Measurements from ENCODE around the gene C10orf90.

The C10orf90 gene

DNA sequence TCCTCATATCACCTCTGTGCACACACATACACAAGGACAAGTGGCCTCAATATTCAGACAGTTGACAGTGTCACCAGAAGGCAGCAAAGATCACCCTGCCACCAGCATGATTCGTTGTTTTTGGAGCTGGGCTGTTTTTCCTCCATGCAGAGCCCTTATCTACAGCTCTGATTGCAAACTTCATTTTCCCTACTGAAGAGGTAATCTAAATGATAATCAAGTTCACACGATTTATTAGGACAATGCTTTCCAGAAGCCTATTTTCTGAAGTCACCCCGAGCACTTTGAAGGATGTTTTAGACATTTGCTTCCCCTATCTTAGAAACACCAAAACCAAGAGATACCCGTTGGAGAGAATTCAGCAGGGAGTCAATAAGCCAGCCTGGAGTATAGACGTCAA, 236.3 kb downstream of the C10orf90 start:
- H3K36me3 ChIP-seq (ENCODE audit: insufficient read depth, low read length): no peaks in the 10 kb centered on the region
- H3K9ac ChIP-seq (ENCODE audit: insufficient read length): no peak overlapping the region
- no peak overlapping the region for H3K4me3 ChIP-seq
- H3K27ac ChIP-seq: no peak overlapping the region
- DNase-seq (ENCODE audit: low read depth, low spot score): no peak
- TF ChIP-seq EZH2 (IDR thresholded peaks at IDR 0.05): no peak
- no peak for TF ChIP-seq FOXP2 (optimal IDR thresholded peaks at IDR 0.05; ENCODE audit: control extremely low read depth, extremely low read length, insufficient read depth)
- no peak for TF ChIP-seq POLR2AphosphoS5 (IDR thresholded peaks at IDR 0.05; ENCODE audit: borderline replicate concordance, low read depth, low read length)
- H3K9me3 ChIP-seq (ENCODE audit: low read depth, low read length): no peaks in the 10 kb centered on the region

DNA sequence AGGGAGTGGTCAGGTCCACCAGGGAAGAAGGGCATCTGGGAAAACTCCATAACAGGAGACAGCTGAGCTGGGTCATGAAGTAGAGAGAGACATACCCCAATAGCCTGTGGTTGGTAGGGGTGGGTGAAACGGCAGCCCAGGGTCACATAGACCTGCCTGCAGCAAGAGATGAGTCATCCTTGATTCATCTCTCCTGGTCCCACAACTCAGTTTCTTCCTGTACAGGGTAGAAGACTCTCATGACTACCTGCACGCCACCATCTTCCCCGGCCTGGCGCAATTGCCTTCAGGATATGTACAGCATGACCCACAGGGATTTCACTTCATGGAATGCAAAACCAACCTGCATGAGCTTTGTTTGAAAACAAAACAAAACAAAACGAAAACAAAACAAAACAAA, 237.1 kb downstream of the C10orf90 start:
- H3K36me3 ChIP-seq (ENCODE audit: insufficient read depth, low read length): no peaks in the 10 kb centered on the region
- DNase-seq (ENCODE audit: low read depth, low spot score): no peak
- no peak overlapping the region for H3K4me3 ChIP-seq
- TF ChIP-seq FOXP2 (optimal IDR thresholded peaks at IDR 0.05; ENCODE audit: control extremely low read depth, extremely low read length, insufficient read depth): no peak
- no peak for TF ChIP-seq POLR2AphosphoS5 (IDR thresholded peaks at IDR 0.05; ENCODE audit: borderline replicate concordance, low read depth, low read length)
- TF ChIP-seq EZH2 (IDR thresholded peaks at IDR 0.05): no peak
- no peak overlapping the region for H3K9ac ChIP-seq (ENCODE audit: insufficient read length)
- H3K9me3 ChIP-seq (ENCODE audit: low read depth, low read length): no peaks in the 10 kb centered on the region
- no peak overlapping the region for H3K27ac ChIP-seq

DNA sequence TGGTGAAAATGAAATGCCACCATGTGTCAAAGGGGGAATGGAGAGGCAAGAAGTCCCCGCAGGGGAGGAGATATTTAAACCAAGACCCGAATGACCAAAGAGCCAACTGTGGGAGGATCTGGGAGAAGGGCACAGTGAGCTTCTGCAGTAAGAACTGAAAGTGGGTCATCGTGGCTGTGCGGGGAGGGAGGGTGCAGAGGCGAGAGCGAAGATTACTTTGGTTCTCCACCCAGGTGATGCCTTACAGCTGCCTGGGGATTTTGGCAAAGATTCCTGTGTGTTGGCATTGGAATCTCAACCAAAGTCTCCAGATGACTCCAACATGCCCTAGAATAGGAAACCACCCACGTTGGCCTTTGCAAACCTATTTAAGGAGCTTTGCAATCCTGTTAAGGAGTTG, 238.0 kb downstream of the C10orf90 start:
- DNase-seq (ENCODE audit: low read depth, low spot score): no peak
- Histone ChIP-seq H3K4me3 (no peak overlapping the region), H3K27ac (no peak overlapping the region), H3K9ac (ENCODE audit: insufficient read length) (no peak overlapping the region), H3K9me3 (ENCODE audit: low read depth, low read length) (no peaks in the 10 kb centered on the region), H3K36me3 (ENCODE audit: insufficient read depth, low read length) (no peaks in the 10 kb centered on the region)
- TF ChIP-seq POLR2AphosphoS5 (IDR thresholded peaks at IDR 0.05; ENCODE audit: borderline replicate concordance, low read depth, low read length) (no peak), FOXP2 (optimal IDR thresholded peaks at IDR 0.05; ENCODE audit: control extremely low read depth, extremely low read length, insufficient read depth) (no peak), EZH2 (IDR thresholded peaks at IDR 0.05) (no peak)

DNA sequence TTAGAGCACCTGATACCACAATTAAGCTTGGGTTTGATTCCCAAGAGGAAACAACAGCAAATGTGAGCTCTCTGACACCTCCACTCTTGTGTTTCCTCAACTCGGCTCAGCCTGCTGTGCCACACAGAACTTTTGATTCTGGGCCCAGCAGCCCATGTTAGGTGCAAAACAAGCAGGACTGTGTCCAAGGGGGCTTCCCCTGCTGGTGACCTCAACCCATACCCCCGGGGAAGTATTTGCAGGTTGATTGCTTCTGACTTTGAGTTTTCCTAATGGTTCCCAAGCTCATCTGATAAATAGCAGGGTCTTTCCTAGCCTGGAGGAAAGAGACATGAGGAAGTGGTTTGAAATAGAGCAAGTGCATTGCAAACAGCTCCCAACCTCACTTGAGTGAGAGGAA, 238.7 kb downstream of the C10orf90 start:
- H3K9ac ChIP-seq (ENCODE audit: insufficient read length): no peak overlapping the region
- DNase-seq (ENCODE audit: low read depth, low spot score): no peak
- no peaks in the 10 kb centered on the region for H3K9me3 ChIP-seq (ENCODE audit: low read depth, low read length)
- no peaks in the 10 kb centered on the region for H3K36me3 ChIP-seq (ENCODE audit: insufficient read depth, low read length)
- no peak overlapping the region for H3K4me3 ChIP-seq
- TF ChIP-seq EZH2 (IDR thresholded peaks at IDR 0.05) (no peak), FOXP2 (optimal IDR thresholded peaks at IDR 0.05; ENCODE audit: control extremely low read depth, extremely low read length, insufficient read depth) (no peak), POLR2AphosphoS5 (IDR thresholded peaks at IDR 0.05; ENCODE audit: borderline replicate concordance, low read depth, low read length) (no peak)
- H3K27ac ChIP-seq: no peak overlapping the region

DNA sequence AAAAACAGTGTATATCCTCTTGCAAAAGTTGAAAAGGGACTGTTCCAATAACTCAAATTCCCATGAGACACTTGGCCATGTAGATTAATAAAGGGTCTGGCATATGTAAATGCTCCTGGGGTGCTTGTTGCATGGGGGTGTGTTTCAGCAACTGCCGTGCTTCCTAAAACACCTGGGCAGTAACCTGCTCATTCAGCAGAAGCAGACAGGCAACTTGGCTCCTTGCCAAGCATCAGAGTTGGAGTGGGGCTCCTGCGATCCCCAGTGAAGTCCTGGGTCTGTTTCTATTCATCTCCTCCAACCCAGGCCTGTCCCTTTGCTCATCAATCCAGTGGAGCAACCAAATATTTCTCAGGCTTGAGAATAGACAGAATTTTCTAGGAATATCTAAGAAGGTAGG, 240.0 kb downstream of the C10orf90 start:
- Histone ChIP-seq H3K27ac (no peak overlapping the region), H3K9me3 (ENCODE audit: low read depth, low read length) (no peaks in the 10 kb centered on the region), H3K36me3 (ENCODE audit: insufficient read depth, low read length) (no peaks in the 10 kb centered on the region), H3K9ac (ENCODE audit: insufficient read length) (no peak overlapping the region), H3K4me3 (no peak overlapping the region)
- no peak for DNase-seq (ENCODE audit: low read depth, low spot score)
- no peak for TF ChIP-seq POLR2AphosphoS5 (IDR thresholded peaks at IDR 0.05; ENCODE audit: borderline replicate concordance, low read depth, low read length)
- TF ChIP-seq EZH2 (IDR thresholded peaks at IDR 0.05): no peak
- TF ChIP-seq FOXP2 (optimal IDR thresholded peaks at IDR 0.05; ENCODE audit: control extremely low read depth, extremely low read length, insufficient read depth): no peak

DNA sequence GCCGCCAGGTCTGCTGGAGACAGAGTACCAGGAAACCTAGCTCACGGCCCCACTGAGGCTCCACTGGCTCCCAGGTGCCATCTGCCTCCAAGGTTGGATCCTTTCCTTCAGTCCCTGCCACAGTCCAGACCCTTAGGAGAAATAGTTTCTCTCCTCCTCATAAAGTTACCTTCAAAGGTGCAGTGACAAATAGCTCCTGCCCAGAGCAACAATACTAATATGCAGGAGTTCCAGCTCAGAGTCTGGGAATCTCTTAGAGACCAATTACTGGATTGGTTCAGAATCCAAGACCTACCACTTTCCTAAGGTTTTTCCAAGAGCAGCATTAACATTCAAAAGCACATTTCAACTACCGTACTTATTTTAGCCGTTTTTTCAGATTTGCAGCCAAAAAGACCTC, 241.2 kb downstream of the C10orf90 start:
- no peak for DNase-seq (ENCODE audit: low read depth, low spot score)
- Histone ChIP-seq H3K9me3 (ENCODE audit: low read depth, low read length) (no peaks in the 10 kb centered on the region), H3K9ac (ENCODE audit: insufficient read length) (no peak overlapping the region), H3K27ac (no peak overlapping the region), H3K4me3 (no peak overlapping the region), H3K36me3 (ENCODE audit: insufficient read depth, low read length) (no peaks in the 10 kb centered on the region)
- TF ChIP-seq EZH2 (IDR thresholded peaks at IDR 0.05) (no peak), POLR2AphosphoS5 (IDR thresholded peaks at IDR 0.05; ENCODE audit: borderline replicate concordance, low read depth, low read length) (no peak), FOXP2 (optimal IDR thresholded peaks at IDR 0.05; ENCODE audit: control extremely low read depth, extremely low read length, insufficient read depth) (no peak)

DNA sequence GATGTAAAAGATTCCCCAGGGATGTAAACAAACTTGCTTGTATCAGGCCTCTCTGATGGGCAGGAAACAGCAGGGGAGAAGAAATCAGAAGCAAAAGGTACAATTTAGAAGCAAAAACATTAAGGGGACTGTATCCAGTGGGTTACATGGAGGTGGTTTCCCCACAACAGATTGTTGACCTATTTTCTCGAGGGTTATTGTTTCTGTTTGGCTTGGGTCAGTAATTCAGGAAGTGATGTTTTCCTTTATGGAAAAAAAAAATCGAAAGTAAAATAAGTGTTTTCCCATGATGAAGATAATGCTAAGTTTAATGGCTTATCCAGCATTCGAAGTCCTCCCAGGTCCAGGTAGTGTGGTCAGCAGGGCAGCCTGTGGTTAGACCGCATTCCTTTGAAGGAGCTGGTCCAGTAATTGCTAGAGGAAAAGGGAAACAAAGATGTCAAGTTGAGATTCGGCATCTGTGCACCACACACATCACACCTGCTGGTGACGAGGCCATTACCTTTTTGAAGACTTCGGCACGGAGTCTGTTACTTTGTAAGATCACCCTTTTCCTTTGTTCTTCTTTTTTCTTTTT, 244.9 kb downstream of the C10orf90 start:
- no peaks in the 10 kb centered on the region for H3K9me3 ChIP-seq (ENCODE audit: low read depth, low read length)
- H3K27ac ChIP-seq: no peak overlapping the region
- no peak for DNase-seq (ENCODE audit: low read depth, low spot score)

DNA sequence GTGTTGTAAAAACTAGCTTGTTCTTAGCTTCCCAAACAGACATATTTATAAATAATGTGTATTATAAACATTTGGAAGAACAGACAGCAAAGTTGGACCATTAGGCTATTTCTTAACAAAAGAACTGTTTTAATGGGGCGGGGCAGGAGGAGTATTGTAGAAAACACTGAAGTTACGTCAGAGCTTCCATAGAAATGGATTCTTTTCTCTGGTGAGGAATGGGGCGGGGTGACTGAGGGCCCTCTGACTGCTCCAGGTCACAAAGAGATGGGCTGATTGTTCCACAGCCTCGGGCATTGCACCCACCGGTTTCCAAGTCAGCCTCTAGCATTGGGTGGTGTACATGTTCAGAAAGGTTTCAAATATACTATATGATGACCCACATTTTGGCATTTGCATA, 245.5 kb downstream of the C10orf90 start:
- H3K9me3 ChIP-seq (ENCODE audit: low read depth, low read length): no peaks in the 10 kb centered on the region
- no peak for DNase-seq (ENCODE audit: low read depth, low spot score)
- H3K9ac ChIP-seq (ENCODE audit: insufficient read length): no peak overlapping the region
- no peak overlapping the region for H3K27ac ChIP-seq
- H3K4me3 ChIP-seq: no peak overlapping the region
- H3K36me3 ChIP-seq (ENCODE audit: insufficient read depth, low read length): no peaks in the 10 kb centered on the region
- TF ChIP-seq POLR2AphosphoS5 (IDR thresholded peaks at IDR 0.05; ENCODE audit: borderline replicate concordance, low read depth, low read length): no peak
- no peak for TF ChIP-seq EZH2 (IDR thresholded peaks at IDR 0.05)
- no peak for TF ChIP-seq FOXP2 (optimal IDR thresholded peaks at IDR 0.05; ENCODE audit: control extremely low read depth, extremely low read length, insufficient read depth)

More for the DNA sequence above, 244.9 kb downstream of the C10orf90 start:
- Histone ChIP-seq H3K9ac (ENCODE audit: insufficient read length) (no peak overlapping the region), H3K4me3 (no peak overlapping the region), H3K36me3 (ENCODE audit: insufficient read depth, low read length) (no peaks in the 10 kb centered on the region)
- TF ChIP-seq EZH2 (IDR thresholded peaks at IDR 0.05) (no peak), POLR2AphosphoS5 (IDR thresholded peaks at IDR 0.05; ENCODE audit: borderline replicate concordance, low read depth, low read length) (no peak), FOXP2 (optimal IDR thresholded peaks at IDR 0.05; ENCODE audit: control extremely low read depth, extremely low read length, insufficient read depth) (no peak)
